ENCODE data around the gene KPNA1.
A peak's percentile ranks its signal among the peaks of the same experiment; 100 is the strongest.

The KPNA1 gene

DNA sequence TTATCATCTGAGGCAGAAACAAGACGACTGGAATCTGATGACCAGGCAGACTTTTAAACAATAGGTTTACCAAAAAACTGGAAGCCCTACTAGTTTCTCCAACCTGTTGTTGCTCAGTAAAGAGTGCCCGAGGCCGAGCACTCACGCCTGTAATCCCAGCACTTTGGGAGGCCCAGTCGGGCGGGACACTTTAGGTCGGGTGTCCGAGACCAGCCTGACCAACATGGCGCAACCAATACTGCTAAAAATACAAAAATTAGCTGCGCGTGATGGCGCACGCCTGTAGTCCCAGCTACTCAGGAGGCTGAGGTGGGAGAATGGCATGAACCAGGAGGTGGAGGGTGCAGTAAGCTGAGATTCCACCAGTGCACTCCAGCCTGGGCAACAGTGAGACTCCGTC, 97.8 kb downstream of the KPNA1 start:
- DNase-seq (ENCODE audit: extremely low read depth in 1 of 2, low read depth in 1 of 2) = no peak

DNA sequence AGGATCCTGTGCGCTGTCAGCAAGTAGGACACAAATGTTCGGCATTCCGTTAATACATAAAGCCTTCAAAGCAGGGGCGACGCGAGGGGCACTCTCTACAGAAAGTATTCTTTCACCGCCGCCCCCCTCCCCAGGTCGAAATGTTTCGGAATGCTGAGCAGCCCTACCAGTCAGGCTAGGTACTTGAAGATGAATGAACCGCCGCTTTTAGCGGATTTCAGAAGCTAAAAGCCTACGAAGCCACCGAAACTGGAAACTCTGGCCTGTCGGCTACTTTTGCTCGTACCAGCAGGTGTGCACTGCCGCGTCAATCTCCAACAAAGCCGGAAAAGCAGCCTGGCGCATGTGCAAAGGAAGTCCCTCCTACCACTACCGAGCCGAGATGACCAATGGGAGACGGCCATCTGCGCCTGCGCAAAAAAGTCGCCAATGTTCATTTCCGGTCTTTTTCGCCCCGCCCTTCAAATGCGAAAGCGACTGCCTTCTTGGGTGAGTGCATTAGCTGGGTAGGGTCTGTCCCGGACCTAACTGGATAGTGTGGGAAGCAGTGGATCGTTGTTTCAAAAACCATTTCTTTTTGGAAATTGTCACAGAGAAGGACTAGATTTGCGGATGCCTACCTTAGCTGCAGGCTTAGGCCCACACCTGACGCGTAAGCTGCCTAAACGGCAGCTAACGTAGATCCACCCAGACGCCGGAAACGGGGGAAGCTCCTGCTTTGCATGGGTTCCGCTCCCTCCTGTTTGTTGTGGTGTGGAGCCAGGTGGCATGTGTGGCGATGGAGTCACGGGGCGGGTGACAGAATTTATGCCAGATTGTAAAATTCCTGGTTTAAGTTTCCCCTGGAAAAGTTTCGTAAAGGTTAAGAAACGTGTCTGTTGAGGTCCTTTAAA, 98.7 kb downstream of the KPNA1 start, which contains the start of gene WDR5B:
Gene WDR5B (minus strand): TSS at position 301 of the 893 bp plus-strand sequence. CDS start 534 bp downstream, outside the sequence.
- DNase-seq (ENCODE audit: extremely low read depth in 1 of 2, low read depth in 1 of 2) = peak; percentile 96 to 98

DNA sequence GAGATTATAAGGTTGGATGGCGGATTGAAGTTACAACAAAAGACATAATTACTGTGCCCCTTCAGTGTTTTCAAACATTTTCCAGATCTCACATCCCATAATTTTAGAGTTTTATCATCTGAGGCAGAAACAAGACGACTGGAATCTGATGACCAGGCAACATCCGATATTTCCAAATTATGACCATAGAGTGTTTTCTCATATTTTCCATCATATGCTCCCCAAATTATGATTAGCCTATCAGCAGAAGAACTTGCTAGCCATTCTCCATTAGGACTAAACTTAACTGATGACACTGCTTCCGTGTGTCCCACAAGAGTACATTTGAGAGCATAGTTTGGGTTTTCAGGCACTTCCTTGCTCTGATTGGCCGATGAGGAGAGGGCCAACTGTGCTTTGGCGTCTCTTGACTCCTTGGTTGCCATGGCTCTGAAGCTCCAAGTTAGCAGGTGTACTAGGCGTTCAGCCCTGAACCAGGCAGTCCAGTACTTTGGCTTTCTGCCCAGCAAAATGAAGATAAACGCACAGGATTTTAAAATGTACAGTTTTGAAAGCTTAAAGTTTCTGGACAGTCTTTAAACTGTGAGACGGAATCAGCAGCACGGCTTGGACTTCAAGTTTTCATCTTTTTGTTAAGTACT, 99.5 kb downstream of the KPNA1 start:
- DNase-seq (ENCODE audit: extremely low read depth in 1 of 2, low read depth in 1 of 2) = no peak

DNA sequence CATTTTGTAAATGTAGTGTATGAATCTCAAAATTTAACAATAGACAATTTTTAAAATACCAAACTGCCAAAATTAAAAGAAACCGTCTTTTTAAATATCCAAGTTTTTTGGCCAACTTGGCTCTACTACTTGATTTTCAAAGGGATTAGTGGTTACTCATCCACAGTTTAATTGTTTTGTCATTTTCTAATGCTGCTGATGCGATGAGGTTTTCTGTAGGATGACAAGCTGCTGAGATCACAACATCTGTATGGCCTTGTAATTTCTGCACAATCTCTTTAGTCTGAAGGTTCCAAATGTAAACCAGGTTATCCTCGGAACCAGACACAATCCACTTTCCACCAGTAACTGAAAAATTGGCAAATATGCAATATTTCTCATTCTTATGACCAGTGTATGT, 100.3 kb downstream of the KPNA1 start:
- no peak for DNase-seq (ENCODE audit: extremely low read depth in 1 of 2, low read depth in 1 of 2)

DNA sequence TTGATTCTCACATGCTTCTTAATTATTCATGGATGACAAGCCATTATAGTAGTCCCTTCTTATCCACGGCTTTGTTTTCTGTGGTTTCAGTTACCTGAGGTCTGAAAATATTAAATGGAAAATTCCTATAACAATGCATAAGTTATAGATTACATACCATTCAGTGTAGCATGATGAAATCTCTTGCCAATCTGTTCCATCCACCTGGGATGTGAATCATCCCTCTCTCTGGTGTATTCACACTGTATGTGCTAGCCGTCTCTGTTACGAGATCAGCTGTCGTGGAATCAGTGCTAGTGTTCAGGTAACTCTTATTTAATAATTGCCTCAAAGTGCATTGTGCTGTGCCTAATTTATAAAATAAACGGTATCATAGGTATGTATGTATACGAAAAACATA, 104.1 kb downstream of the KPNA1 start:
- no peak for DNase-seq (ENCODE audit: extremely low read depth in 1 of 2, low read depth in 1 of 2)

DNA sequence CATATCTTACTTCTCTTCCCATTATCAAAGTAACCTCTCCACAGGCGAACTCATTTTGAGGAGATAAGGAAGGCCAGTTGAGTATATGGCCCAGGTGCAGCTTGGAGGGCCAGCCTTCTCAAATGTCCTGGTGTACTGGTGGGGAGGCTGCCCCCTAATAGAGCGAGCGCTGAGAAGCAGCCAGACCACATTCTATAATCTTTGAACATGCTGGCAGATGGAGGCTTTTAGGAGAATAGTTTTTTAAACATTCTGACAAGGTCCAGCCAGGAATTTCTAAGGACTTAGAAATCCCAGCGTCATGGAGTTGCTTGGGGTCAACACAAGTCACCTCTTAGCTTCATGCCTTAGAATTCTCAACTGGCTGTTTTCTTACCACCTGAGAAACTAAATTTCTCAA, 104.6 kb downstream of the KPNA1 start:
- DNase-seq (ENCODE audit: extremely low read depth in 1 of 2, low read depth in 1 of 2) = no peak

DNA sequence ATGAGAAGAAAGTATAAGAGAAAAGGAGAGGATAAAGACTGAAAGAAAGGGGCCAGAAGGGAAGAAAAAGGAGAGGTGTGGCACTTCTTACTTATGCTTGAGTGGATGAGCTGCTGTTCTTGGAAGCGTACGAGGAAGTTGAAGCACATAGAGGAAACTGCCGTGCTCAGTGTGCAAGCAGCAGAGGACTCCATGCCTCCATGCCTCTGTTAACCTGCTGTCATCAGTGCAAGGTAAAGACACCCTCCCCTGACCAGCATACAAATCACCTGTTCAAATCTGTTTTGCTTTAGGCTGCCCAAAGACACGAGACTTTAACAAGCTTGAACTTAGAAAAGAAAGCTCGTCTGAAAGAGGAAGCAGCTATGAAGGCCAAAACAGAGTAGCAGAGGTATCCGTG, 105.3 kb downstream of the KPNA1 start:
- DNase-seq (ENCODE audit: extremely low read depth in 1 of 2, low read depth in 1 of 2) = no peak

- no peak for DNase-seq (ENCODE audit: extremely low read depth in 1 of 2, low read depth in 1 of 2)
Measured at GRCh38 chr3:122407946-122408345, 106.8 kb downstream of the KPNA1 start.

DNA sequence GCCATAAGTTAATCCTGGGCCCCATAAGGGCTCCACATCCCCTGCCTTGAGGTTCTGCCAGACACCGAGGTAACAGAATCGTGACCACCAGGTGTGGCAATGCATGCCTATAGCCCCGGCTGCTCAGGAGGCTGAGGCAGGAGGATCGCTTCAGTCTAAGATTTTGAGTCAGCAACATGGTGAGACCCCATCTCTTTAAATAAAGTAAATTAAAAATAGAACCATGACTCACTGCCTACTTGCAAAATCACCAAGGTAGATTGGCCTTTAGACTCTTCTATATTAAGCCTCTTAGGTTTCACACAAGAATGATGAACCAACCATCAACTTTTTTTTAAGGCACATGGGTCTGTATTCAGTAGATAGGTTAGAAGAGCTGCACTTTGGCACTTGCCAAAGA, 108.5 kb downstream of the KPNA1 start:
- no peak for DNase-seq (ENCODE audit: extremely low read depth in 1 of 2, low read depth in 1 of 2)

DNA sequence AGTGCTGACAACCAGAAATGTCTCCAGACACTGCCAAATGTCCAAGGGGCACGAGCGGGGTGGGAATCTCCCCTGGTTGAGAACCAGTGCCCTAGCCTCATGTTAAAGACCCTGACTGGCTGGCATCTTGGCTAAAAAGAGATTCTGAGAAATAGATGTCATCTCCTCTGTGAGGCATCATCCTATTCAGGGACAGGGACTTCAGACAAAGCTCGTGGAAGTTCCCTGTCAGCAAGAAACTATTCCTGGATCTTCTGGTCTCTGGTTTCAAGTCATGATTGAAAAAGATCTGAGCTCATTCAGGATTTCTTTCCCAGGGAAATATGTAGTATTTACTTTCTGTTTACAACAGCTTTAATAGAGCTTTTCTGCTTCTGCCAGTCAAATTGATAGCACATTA, 109.7 kb downstream of the KPNA1 start:
- DNase-seq (ENCODE audit: extremely low read depth in 1 of 2, low read depth in 1 of 2) = no peak

GRCh38 chr3:122403489-122403888, 111.2 kb downstream of the KPNA1 start:
- no peak for DNase-seq (ENCODE audit: extremely low read depth in 1 of 2, low read depth in 1 of 2)

DNA sequence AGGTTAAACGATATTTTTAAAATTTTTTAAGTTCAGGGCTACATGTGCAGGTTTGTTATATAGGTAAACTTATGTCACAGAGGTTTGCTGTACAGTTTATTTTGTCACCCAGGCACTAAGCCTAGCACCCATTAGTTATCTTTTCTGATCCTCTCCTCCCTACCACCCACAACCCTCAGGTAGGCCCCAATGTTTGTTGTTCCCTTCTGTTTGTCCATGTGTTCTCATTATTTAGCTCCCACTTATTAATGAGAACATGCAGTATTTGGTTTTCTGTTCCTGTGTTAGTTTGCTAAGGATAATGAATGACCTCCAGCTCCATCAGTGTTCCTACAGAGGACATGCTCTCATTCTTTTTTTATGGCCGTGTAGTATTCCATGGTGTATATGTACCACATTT, 115.8 kb downstream of the KPNA1 start:
- DNase-seq (ENCODE audit: extremely low read depth in 1 of 2, low read depth in 1 of 2) = no peak

- DNase-seq (ENCODE audit: extremely low read depth in 1 of 2, low read depth in 1 of 2) = no peak
Measured at GRCh38 chr3:122397201-122397600, 117.5 kb downstream of the KPNA1 start.

DNA sequence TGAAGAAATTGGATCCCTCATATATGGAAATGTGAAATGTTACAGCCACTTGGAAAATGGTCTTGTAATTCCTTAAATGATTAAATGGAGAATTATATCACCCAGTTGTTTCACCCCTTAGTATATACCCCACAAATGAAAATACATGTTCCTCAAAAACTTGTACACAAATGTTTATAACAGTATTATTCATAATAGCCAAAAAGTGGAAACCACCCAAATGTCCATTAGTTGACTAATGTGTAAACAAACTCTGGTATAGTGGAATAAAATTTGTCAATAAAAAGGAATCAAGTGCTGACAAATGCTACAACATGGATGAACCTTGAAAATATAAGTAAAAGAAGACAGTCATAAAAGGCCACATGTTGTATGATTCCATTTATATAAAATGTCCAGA, 118.2 kb downstream of the KPNA1 start:
- DNase-seq (ENCODE audit: extremely low read depth in 1 of 2, low read depth in 1 of 2) = no peak

DNA sequence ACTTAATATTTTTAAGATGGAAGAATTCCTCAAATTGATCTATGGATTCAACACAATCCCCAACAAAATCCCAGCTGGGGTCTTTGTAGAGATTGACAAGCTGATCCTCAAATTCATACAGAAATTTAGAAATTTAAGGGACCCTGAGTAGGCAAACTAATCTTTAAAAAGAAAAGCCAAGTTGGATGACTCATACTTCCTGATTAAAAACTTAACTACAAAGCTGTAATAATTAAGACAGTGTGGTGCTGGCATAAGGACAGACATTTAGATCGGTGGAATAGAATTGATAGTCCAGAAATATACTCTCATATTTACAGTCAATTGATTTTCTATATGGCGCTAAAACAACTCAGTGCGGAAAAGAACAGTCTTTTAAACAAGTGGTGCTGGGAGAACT, 119.2 kb downstream of the KPNA1 start:
- no peak for DNase-seq (ENCODE audit: extremely low read depth in 1 of 2, low read depth in 1 of 2)

GRCh38 chr3:122394173-122394572, 120.6 kb downstream of the KPNA1 start:
- no peak for DNase-seq (ENCODE audit: extremely low read depth in 1 of 2, low read depth in 1 of 2)

GRCh38 chr3:122392868-122393844, 121.6 kb downstream of the KPNA1 start:
- DNase-seq (ENCODE audit: extremely low read depth in 1 of 2, low read depth in 1 of 2) = no peak

DNA sequence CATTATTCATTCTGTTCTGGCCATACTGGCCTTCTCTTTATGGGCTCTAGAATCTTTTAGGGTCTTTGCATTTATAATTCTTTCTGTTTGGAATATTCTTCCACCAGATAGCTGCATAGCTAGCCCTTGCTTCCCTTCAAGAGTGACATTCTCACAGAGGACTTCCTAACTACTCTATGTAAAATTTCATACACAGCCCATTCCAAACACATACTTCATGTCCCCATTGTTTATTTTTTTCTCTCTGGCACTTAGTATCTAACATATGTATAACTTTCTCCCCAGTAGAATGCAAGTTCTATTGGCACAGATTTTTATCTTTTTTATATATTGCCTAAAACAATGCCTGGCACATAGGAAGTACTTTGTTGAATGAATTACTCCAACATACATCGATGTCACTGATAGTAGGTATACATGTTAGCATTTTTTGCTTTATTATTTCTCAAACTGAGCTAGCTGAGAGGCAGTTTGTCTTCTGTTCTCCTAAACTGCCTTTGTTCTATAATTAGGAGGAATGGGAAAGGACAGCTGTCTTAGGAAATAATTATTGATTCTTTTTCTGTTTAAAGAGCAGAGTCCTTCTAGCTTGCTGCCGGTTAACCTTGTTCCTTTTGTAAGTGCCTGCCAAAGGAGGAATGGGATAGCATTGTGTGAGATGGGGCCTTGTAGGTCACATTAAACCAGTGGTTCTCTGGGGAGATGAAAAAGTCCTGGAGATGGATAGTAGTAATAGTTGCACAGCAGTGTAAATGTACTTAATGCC, 122.9 kb downstream of the KPNA1 start:
- no peak for DNase-seq (ENCODE audit: extremely low read depth in 1 of 2, low read depth in 1 of 2)

DNA sequence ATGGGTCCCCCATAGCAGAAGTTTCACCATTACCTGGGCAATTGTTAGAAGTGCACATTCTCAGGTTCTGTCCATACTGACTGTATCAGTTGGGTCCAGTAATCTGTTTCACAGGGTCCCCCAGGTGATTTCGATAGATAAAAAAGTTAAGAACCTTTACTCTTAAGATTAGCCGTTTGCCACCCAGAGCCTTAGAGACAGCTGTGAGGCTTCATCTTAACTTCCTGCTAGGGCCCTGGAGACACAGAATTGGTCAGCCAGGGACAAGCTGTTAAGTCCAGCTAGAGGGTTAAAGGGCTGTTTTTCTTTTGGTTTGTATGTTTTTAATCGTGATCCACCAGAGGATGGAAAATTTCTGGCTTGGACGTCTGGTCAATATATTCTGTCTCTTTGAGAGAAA, 124.1 kb downstream of the KPNA1 start:
- no peak for DNase-seq (ENCODE audit: extremely low read depth in 1 of 2, low read depth in 1 of 2)

GRCh38 chr3:122389892-122390291, 124.8 kb downstream of the KPNA1 start:
- DNase-seq (ENCODE audit: extremely low read depth in 1 of 2, low read depth in 1 of 2) = no peak

All from activated CD8-positive, alpha-beta memory T cell treated with anti-CD3 and anti-CD28 coated beads for 1 hour (primary cell).